ENCODE results near the gene HERPUD1. TPM values are rescaled to one million over a fixed set of nuclear protein-coding genes. Genes with fewer than 3 reads are reported as not detected.
"Not testable (repeated sequence)": the region's sequence is repeated elsewhere in the genome, so short reads cannot be mapped to it uniquely, and the experiment has no call there.

HERPUD1 gene
- total RNA-seq, 1 donor from 2014 or later: 63.9 TPM

DNA sequence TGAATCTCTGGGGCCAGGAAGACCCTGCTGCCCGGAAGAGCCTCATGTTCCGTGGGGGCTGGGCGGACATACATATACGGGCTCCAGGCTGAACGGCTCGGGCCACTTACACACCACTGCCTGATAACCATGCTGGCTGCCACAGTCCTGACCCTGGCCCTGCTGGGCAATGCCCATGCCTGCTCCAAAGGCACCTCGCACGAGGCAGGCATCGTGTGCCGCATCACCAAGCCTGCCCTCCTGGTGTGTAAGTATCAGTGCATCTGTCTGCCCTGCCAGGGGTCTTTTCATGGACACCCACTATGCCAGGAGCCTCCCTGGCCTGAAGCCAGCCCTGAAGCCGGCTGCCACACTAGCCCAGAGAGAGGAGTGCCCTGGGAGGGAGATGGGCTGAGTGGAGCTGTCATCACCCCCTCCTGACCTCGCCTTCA, 29.9 kb downstream of the HERPUD1 start, which contains the start of gene CETP:
Gene CETP (plus strand): TSS at position 100 of the 431 bp plus-strand sequence. CDS start 30 bp downstream, at position 130.
- ATAC-seq: peak; percentile 3

DNA sequence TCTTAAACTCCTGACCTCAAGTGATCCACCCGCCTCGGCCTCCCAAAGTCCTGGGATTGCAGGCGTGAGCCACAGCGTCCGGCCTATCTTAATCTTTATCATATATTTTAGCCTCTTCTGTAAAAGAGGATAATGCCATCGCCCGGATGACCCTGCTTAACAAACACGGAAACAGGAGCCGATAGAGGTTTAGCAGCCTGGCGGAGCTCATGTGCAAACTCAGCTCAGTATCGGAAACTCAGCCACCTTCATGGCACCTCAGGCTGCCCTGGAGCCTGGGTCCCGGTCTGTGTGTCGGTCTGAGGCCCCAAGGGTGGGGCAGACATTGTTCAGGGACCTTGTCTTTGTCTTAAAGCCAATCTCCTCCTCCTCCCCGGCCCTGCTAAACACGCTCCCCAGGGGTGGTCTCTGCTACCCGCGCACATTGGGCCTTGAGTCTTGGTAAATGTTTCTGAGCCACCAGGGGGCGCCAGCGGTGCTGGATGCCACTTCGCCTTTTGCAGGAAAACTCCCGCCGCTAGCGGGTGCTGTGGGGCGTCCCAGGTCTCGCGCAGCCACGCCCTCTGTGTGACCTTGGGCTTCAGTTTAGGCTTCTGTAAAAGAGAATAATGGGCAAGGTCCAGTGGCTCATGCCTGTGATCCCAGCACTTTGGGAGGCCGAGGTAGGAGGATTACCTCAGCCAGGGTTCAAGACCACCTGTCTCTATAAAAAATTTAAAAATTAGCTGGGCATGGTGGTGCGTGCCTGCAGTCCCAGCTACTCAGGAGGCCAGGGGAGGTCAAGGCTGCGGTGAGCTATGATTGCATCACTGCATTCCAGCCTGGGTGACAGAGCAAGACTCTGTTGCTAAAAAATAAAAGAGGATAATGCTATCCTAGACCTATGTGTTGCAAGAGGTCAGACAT, 32.6 kb downstream of the HERPUD1 start:
- peak; percentile 78 for ATAC-seq

DNA sequence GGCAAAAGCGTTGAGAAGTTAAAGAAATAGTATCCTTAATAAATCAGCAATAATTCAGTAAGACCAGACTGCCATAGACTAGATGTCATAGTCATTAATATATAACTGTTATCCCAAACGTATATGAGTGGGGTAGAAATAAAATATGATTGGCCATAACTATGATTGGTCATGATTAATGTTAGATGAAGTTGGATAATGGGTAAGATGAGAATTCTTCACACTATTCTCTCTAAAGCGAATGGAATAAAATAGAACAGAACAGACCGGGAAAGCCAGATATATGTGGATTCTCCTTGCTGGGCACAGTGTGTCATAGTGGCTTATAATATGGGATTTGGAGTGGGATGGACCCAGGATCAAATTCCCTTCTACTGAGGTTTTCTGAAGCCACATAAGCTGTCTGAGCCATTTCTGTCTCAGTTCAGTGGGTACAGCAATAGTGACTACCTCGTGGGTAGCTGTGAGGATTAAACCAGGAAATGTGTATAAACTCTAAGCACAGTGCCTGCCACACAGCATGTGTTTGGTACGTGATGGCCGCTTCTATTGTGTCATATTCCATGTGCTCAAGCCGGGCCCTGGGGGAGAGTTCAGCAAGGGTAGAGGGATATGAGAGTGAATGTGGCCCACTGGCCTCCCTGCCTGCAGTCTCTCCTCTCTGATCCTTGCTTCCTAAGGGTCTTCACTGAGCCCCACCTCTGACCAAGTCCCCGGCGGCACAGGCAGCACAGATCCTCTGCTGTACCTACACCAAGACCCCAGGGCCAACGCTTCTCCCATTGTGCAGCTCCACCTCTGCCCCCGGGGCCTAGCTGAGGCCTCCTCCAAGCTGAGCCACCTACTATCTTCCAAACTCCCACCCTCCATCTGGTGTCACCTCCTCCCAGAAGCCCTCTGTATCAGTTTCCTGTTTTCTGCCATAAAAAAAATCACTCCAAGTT, 33.5 kb downstream of the HERPUD1 start:
- no peak for ATAC-seq

DNA sequence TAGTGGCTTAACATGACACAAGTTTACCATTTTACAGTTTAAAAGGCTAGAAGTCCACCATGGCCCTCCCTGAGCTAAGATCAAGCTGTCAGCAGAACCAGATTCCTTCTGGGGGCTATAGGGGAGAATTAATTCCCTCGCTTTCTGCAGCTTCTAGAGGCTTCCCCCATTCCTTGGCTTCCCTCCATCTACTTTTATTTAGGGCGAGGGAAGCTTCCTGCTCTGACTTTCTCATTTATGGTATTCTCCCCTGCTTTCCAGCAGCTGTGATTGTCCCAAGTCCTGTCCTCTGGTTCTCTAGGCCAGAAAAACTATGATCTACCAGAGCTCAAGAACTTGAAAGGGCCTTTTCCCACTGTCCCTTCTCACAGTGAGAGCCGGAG, 34.1 kb downstream of the HERPUD1 start:
- ATAC-seq: no peak

DNA sequence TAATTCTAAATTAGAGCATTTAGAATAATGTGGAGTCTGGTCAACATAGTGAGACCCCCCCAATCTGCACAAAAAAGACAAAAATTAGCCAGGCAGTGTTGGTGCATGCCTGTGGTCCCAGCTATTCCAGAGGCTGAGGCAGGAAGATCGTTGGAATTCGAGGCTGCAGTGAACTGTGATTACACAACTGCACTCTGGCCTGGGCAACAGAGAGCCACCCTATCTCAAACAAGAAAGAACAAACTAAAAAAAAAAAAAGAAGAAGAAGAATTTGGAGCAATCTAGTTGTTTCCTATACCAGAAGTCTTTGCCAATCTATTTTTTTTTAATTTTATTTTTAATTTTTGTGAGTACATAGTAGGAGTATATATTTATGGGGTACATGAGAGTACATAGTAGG, 35.8 kb downstream of the HERPUD1 start:
- no peak for ATAC-seq

DNA sequence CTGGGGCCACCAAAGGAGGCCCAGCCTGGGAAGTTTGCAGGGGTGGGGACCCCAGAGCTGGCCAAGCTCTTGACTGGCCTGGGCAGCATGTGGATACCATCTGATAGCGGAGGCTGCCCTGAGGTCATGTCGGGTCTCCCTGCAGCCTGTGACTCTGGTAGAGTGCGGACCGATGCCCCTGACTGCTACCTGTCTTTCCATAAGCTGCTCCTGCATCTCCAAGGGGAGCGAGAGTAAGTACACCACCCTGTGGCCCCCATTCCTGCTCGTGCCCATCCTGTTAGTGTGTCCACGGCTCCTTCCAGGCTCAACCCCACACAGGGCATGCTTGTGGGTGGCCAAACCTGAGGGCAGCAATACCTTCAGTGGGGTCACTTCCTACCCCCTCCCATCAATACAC, 37.8 kb downstream of the HERPUD1 start:
- no peak for ATAC-seq

DNA sequence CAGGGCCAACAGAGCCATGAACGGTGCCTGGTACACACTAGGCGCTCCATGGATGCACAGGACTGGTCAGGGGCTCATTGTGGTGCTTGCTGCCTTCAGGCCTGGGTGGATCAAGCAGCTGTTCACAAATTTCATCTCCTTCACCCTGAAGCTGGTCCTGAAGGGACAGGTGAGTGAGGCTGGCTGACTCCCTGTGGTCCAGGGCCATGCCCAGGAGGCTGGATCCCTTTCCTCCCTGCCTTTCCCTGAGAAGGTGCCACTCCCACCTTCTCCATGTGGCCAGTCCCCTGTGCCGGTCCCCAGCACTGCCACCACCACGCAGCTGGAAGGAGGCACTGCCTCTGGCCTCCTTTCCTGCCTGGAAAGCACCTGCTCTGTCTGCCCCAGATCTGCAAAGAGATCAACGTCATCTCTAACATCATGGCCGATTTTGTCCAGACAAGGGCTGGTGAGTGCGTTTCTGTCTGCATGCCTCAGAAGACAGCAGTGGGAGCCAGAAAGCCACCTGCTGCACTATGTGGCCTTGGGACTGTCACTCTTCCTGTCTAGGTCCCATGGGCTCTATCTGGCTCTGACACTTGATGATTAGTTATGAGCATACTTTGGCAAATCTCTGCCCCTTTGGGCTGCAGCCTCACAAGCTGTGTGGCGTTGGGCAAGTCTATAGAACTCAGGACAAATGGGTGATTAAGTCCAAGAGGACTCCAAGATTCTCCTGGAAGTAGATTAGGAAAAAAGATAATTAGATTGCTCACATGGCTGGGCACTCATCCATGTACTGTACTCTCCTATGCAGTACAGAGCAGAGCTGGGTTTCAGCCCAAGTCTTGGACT, 39.2 kb downstream of the HERPUD1 start:
- no peak for ATAC-seq

DNA sequence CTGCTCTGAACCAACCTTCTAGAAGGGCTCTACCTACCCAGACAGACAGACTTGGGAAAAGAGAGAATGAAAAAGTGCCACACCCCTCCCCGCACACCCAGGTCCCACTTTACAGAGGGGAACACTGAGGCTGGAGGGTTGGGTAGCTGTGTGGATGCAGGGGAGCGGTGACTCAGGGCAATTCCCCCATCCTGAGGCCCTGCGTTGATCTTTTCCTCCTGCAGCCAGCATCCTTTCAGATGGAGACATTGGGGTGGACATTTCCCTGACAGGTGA, 39.8 kb downstream of the HERPUD1 start:
- no peak for ATAC-seq

DNA sequence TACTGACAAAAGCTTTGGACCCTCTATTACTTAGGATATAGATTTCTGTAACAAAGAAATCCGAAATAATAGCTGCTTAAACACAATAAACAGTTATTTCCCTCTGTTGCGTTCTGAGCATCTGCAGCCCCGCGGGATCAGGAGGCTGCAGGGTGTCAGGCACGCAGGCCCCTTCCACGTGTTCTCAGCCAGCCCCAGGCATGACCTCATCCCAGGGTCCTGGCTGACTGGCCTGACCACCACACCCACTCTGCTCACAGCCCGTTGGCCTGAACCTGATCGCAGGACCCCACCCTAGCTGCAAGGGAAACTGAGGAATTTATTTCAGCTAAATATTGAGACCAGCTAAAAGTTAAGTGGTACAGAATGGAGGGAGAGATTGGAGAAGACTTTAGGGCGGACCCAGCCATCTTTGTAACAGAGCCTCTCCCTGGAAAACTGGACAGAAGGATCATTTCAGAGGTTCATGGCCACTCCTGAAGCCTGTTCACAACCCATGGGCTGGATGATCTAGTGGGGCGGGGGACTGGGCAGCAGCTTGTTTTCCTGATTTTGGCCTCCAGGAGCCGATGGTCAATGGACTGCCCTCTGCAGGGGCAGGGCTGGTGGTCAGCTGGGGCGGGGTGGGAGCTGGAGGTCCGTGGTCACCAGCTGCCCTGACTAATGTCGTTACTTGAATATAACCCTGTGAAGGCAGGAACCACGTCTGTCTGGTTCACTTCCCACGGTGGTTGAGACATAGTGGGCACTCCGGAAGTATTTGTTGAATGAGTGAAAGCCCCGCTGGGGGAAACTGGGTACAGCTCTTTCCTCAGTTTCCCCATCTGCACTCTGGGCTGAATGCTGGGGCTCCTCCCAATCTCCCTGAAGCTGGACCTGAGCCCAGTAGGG, 40.7 kb downstream of the HERPUD1 start:
- no peak for ATAC-seq

DNA sequence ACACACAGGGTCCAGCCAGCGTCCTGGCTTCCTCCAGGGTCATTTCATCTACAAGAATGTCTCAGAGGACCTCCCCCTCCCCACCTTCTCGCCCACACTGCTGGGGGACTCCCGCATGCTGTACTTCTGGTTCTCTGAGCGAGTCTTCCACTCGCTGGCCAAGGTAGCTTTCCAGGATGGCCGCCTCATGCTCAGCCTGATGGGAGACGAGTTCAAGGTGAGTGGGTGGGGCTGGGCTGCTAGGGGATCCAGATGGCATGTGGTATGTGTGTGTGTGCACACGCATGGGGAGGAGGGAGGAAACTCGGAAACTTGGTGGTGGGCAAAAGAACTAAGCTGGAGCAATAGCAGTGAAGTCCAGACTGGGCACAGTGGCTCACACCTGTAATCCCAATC, 41.4 kb downstream of the HERPUD1 start:
- ATAC-seq: no peak

DNA sequence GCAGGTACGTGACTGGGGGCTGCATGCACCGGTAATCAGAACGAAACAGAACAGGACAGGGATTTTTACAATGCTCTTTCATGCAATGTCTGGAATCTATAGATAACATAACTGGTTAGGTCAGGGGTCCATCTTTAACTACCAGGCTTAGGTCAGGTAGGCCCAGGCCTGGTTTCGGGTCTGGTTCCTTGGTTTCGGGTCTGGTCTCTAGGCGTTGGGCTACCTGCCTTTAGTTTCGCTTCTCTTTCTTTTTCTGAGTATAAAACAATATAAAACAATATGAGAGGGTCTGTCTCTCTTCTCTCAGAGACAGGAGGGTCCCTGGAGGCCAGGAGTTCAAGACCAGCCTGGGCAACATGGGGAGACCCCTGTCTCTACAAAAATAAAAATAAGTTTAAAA, 42.0 kb downstream of the HERPUD1 start:
- ATAC-seq: not testable (repeated sequence)

DNA sequence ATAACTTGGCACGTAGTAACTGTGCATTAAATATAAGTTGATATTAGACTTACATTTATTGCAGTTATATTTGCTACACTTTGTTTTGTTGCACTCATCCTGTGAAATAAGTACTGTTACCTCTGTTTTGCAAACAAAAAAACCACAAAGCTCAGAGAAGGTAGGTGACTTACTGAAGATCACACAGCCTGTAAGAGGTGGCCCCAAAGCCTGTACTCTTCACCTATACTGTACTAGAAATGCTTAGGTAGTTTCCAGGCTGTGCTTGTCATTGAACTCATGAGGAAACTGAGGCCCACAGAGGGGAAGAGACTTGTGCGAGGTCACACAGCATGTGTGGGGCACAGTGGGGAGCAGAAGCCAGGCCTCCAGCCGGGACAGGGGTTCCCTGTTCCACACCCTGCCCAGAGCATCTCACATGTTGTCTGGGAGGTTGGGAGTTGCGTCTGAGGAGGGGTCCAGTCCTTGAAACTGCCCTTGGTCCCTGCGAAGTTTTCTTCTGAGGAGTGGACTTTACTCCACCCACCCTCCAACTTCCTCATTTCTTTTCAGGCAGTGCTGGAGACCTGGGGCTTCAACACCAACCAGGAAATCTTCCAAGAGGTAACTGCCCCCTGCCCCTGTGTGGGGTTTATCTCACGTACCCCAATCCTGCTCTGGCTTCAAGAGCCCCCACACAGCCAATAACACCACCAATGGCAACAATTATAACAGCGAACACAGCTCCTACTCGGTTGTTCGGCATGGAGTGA, 42.8 kb downstream of the HERPUD1 start:
- no peak for ATAC-seq

DNA sequence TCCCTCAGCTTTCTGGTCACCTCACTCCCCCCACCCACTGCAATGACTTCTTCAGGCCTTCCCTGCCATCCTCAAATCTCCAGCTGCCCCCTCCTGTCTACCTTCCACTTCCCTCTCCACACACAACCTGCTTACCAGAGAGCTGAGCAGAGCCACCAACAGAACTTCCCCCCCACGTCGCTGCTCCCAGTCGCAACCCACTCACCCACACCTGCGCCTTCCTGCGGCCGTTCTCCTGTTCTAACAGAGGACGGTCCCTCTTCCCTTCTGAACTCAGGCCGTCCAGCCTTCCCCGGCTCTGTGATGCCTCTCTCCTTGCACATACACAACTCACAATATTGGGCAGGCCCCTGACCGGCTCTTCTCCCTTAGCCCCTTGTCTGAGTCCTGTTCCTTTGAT, 43.8 kb downstream of the HERPUD1 start:
- no peak for ATAC-seq

DNA sequence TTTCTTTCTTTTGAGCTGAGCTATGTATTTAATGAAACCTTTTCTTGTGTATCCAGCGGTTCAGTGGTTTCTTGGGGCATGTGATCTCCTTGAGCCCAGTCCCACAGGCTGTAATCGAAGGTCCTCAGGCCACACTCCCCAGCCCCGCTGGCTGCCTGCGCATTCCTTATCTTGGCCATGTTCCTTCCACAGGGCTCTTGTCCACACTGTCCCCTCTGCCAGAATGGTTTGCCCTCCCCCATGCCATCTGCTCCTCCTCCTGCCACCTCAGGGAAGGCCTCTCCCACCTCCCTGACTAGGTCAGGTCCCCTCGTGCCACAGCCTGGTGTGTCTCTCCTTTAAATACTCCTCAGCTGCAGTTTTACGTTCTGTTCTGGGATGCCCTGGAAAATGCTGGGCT, 45.3 kb downstream of the HERPUD1 start:
- no peak for ATAC-seq

DNA sequence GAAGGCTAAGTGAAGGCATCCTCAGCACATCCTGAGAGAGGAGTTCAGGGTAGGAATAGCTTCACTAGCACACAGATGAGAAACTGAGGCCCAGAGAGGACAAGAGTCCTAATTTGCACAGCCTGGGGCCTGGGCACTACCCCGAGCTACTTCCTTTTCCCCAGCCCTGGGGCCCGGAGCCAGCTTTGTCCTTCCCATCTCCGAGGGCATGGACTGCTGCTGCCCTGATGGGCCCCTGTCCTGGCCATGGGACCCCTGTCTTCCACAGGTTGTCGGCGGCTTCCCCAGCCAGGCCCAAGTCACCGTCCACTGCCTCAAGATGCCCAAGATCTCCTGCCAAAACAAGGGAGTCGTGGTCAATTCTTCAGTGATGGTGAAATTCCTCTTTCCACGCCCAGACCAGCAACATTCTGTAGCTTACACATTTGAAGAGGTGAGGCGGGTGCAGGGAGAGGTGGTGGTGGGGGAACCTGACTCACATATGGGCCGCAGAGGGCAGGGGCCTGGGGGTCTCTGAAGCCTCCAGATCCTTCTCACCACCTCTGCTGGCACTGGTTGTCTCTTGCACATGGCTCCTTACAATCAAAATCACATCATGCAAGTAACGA, 46.0 kb downstream of the HERPUD1 start:
- ATAC-seq: no peak

DNA sequence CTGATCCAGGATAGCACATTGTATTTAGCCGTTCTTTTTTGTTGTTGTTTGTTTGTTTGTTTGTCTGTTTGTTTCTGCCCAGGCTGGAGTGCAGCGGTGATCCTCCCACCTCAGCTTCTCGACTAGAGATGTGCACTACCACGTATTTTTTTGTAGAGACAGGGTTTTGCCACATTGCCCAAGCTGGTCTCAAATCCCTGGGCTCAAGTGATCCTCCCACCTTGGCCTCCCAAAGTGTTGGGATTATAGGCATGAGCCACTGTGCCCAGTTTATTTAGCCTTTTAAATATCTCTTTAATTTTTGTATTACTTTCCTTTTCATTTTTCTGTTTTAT, 48.2 kb downstream of the HERPUD1 start:
- no peak for ATAC-seq

DNA sequence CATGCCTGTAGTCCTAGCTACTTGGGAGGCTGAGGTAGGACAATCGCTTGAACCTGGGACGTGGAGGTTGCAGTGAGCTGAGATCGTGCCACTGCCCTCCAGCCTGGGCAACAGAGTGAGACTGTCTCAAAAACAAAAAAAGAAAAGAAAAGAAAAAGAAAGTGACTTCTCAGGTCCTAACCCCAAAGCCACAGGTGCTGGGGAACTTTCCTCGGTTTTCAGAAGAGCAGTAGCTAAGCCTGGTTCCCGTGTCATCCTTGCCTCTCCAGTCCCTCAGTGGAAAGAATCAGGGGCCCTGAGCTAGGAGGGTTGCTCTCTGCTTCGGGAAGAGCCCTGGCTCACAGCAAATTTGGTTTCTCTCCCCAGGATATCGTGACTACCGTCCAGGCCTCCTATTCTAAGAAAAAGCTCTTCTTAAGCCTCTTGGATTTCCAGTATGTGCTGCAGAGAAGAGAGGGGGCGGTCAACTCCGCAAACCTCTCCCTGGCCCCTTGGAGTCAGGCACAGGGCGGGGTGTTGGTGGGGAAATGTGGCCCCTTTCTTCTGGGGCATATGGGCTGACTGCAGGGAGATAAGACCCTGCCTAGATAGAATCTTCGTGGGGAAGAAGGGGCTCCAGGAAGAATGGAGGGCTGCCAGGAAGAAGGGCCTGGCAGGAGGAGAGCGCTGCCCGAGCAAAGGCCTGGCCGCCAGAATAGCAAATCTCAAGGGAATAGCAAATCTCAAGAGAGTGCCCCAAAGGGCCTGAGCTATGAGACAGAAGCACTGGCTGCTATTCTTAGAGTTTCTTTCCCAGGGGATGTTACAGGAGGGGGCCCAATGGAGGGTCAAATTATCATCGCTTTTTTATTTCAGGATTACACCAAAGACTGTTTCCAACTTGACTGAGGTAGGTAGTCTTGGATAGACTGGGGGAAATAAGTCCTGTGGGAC, 49.1 kb downstream of the HERPUD1 start:
- ATAC-seq: no peak

DNA sequence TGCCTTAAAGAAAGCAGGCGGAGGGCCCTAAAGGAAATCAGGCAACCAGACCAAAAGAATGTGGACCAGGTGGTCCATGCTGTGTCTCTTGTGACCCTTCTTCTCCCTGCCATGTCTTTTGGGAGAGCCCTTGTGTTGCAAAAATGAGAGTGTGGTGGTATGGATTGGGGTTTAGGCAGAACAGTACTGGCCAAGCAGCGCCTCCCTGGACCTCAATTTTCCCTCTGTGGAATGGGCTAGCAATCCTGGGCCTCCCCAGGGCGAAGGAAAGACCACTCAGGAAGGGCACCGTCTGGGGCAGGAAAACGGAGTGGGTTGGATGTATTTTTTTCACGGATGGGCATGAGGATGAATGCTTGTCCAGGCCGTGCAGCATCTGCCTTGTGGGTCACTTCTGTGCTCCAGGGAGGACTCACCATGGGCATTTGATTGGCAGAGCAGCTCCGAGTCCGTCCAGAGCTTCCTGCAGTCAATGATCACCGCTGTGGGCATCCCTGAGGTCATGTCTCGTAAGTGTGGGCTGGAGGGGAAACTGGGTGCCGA, 49.9 kb downstream of the HERPUD1 start:
- ATAC-seq: no peak

DNA sequence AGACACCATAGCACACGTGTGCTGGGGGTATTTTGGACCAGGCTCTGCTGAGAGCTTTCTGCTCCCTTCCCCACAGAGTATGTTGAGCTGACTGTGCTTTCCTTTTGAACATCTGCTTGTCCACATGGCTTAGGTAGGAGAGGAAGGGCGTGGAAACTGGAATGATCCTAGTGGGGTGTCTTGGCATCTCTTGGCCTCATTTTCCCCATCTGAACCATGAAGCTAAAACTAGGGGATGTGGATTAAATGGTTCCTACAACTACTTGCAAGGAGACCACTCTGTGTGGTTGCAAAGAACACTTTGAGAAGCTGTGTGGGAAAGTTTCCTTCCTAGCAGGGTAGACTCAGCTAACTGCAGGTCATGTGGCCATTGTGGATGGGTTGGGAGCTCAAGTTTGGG, 50.8 kb downstream of the HERPUD1 start:
- ATAC-seq: no peak

Data from esophagus mucosa (tissue), 1 donor.